GM12878 (cell line): ENCODE data around the gene USH2A. TPM values are rescaled to one million over a fixed set of nuclear protein-coding genes. Genes with fewer than 3 reads are reported as not detected.

Experiments used
- ATAC-seq: fragments of 200-7000 bp; cut with Tn5 transposase; 3 replicates; pipeline ENCODE4 v1.9.1; 2020; ENCODE audit warnings: mild to moderate bottlenecking, moderate library complexity
- BruUV-seq: library from RNA; stranded (reverse); fragments of 400-500 nt; replicated peaks from 2 replicates; lab custom pipeline; 2021; lab: Mats Ljungman, UMichigan
- CTCF ChIA-PET: fragments of 300-600 bp; sonication (Branson Sonifier 250); formaldehyde crosslinking; extraction: SDS; loops from one replicate; lab custom pipeline; 2021; ENCODE audit warnings: inconsistent platforms; lab: Yijun Ruan, JAX
- POLR2A ChIA-PET: fragments of 350-600 bp; formaldehyde crosslinking; extraction: SDS; loops from one replicate; lab custom pipeline; 2021; ENCODE audit warnings: inconsistent platforms; lab: Charles Lee
- RAD21 ChIA-PET: fragments of 300-600 bp; sonication (Branson Sonifier 250); formaldehyde crosslinking; loops from one replicate; lab custom pipeline; 2023; ENCODE audit warnings: antibody characterized with exemption; ENCODE audit not compliant: unreplicated experiment; lab: Charles Lee
- SMC1A ChIA-PET: fragments of 300-600 bp; sonication (Branson Sonifier 250); formaldehyde crosslinking; loops from one replicate; lab custom pipeline; 2023; ENCODE audit not compliant: unreplicated experiment, uncharacterized antibody; lab: Charles Lee
- DNase-seq: peaks from one replicate; pipeline ENCODE4 v3.0.0-alpha.2; 2011; ENCODE audit warnings: low read depth, low spot score
- FAIRE-seq: peaks from 3 replicates; lab custom pipeline; 2011; peaks lifted over from hg19 to GRCh38; lab: Jason Lieb, UNC
- H2AFZ ChIP-seq: 2 replicates; pipeline ENCODE4 v1.6.0; 2011; ENCODE audit warnings: low read depth, low read length, control low read depth; ENCODE audit not compliant: control insufficient read depth
- H3K27ac ChIP-seq: 2 replicates; pipeline ENCODE4 v1.5.1; 2011; ENCODE audit warnings: control low read depth; ENCODE audit not compliant: control insufficient read depth, insufficient read depth
- H3K27me3 ChIP-seq, 2 experiments: replicated peaks in 1 of 2; 2 replicates each; pipeline versions ENCODE4 v1.6.0 to v1.6.1; 2011; ENCODE audit warnings: low read length in 1 of 2; ENCODE audit not compliant: control insufficient read depth in 2 of 2, insufficient read depth in 2 of 2
- H3K36me3 ChIP-seq, 2 experiments: 2 replicates each; pipeline ENCODE4 v1.5.1; 2011; ENCODE audit warnings: low read length in 1 of 2; ENCODE audit not compliant: control insufficient read depth in 2 of 2, insufficient read depth in 2 of 2
- H3K4me1 ChIP-seq: 2 replicates; pipeline ENCODE4 v1.6.1; 2011; ENCODE audit warnings: mild to moderate bottlenecking, low read length, moderate library complexity, mixed read lengths; ENCODE audit not compliant: control insufficient read depth, insufficient read depth
- H3K4me2 ChIP-seq: 2 replicates; pipeline ENCODE4 v1.6.0; 2011; ENCODE audit warnings: control low read depth; ENCODE audit not compliant: control insufficient read depth, insufficient read depth
- H3K4me3 ChIP-seq: fragments of 200-600 bp; sonication (generic); 2 replicates; pipeline ENCODE4 v1.5.1; 2016
- H3K79me2 ChIP-seq: 2 replicates; pipeline ENCODE4 v1.6.0; 2011; ENCODE audit warnings: low read length; ENCODE audit not compliant: control insufficient read depth, insufficient read depth
- H3K9ac ChIP-seq: 2 replicates; pipeline ENCODE4 v1.8.0; 2011; ENCODE audit warnings: low read length, control low read depth, mixed read lengths; ENCODE audit not compliant: control insufficient read depth, insufficient read depth
- H3K9me3 ChIP-seq: replicated peaks from 3 replicates; pipeline ENCODE4 v1.5.1; 2011; ENCODE audit warnings: mild to moderate bottlenecking, low read length; ENCODE audit not compliant: control insufficient read depth, insufficient read depth
- H4K20me1 ChIP-seq: 2 replicates; pipeline ENCODE4 v1.6.0; 2011; ENCODE audit not compliant: control insufficient read depth, insufficient read depth
- BRCA1 ChIP-seq: IDR thresholded peaks from 2 replicates; pipeline ENCODE4 v1.6.1; 2011; ENCODE audit warnings: low read depth, low read length, improper control_type of control experiment
- IKZF2 ChIP-seq, 2 experiments: fragments of 450-650 bp; IDR thresholded peaks; 2 replicates each; pipeline ENCODE4 v1.6.1; 2017; ENCODE audit warnings: mild to moderate bottlenecking in 2 of 2, moderate library complexity in 2 of 2
- POU2F2 ChIP-seq: IDR thresholded peaks from 3 replicates; pipeline ENCODE4 v1.6.1; 2011; ENCODE audit warnings: low read depth, mild to moderate bottlenecking, low read length, borderline replicate concordance
- SMAD5 ChIP-seq: IDR thresholded peaks from 2 replicates; pipeline ENCODE4 v1.6.1; 2016; ENCODE audit warnings: antibody characterized with exemption, low read depth
- SMC3 ChIP-seq: IDR thresholded peaks from 2 replicates; pipeline ENCODE4 v1.6.1; 2011; ENCODE audit warnings: low read length, improper control_type of control experiment, borderline replicate concordance
- STAT1 ChIP-seq: fragments of 450-650 bp; conservative IDR thresholded peaks from 2 replicates; pipeline ENCODE4 v1.6.1; 2014; ENCODE audit warnings: antibody characterized with exemption, mild to moderate bottlenecking
- ZNF24 ChIP-seq: fragments of 450-650 bp; IDR thresholded peaks from 2 replicates; pipeline ENCODE4 v1.6.1; 2017; ENCODE audit warnings: antibody characterized with exemption, mild to moderate bottlenecking
- WGBS: methylation state at CpG from one replicate; pipeline ENCODE4 v1.1.6; 2016; ENCODE audit warnings: low lambda C conversion rate; ENCODE audit not compliant: insufficient replicate concordance, insufficient coverage; ENCODE audit errors: missing lambda C conversion rate; 5-methylcytosine and 5-hydroxymethylcytosine counted together
- in situ Hi-C: fragments of 300-500 bp; cut with MboI; formaldehyde crosslinking; loops from 9 replicates; pipeline ENCODE4 v1.14.3; 2018; ENCODE audit warnings: mixed read lengths
- intact Hi-C: fragments of 100-400 bp; cut with micrococcal nuclease; formaldehyde crosslinking; loops from one replicate; pipeline ENCODE4 v1.14.2; 2022; ENCODE audit not compliant: unreplicated experiment
- polyA plus RNA-seq, 11 experiments: library from polyadenylated mRNA; depleted of rRNA in 4 of 11; unstranded in 6 of 11; stranded (reverse) in 5 of 11; fragments of >200 nt; fragmentation: Nextera tagmentation in 4 of 11; fragmentation: Illumina TruSeq in 1 of 11; extraction: Ambion mirVana in 4 of 11; extraction: Trizol in 1 of 11; gene quantifications; 1 replicate in 1 of 11; 2 replicates in 10 of 11; pipeline versions ENCODE4 v1.2.1 to v1.2.3, GENCODE V29; 2011 to 2016; ENCODE audit warnings: inconsistent platforms in 2 of 11, missing spikeins in 2 of 11, low read depth in 1 of 11
- total RNA-seq, 4 experiments: library from RNA; depleted of rRNA in 3 of 4; stranded (reverse); fragments of >200 nt in 3 of 4; fragmentation: Illumina TruSeq in 1 of 4; extraction: Trizol in 1 of 4; gene quantifications; 2 replicates each; pipeline versions ENCODE4 v1.2.1 to v1.2.3, GENCODE V29; 2013 to 2021
- TF ChIP-seq, protein P1 (sequence below): IDR thresholded peaks from 2 replicates; pipeline ENCODE4 v1.6.1; 2012; ENCODE audit warnings: low read depth, low read length, improper control_type of control experiment
- TF ChIP-seq, protein P2 (sequence below): fragments of 450-650 bp; IDR thresholded peaks from 2 replicates; pipeline ENCODE4 v1.6.1; 2016; ENCODE audit warnings: mild to moderate bottlenecking

USH2A gene
- total and polyA plus RNA-seq, 10 of the 15 experiments (the other 5 are each of a cell fraction or from before 2014, with no cell fraction given), result under 0.01 to 0.20 (median 0.01) TPM; not detected in 2

DNA sequence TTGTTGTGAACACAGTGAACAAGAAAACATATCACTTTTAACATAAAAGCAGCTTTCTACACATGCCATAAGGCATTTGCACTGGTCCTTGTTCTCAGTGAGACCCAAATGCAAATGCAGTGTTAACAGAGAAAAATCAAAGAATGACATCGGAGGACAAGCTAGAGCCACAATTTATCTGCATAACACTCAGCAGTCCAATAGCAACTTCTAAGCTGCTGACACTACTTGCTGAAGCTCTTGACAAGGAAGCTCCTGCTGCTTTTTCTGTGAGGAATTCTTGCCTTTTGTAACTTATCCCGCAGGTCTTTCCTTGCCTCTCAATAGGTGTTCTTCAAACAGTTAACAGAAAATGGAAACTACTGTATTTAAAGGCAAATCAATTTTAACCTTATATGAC, 34.7 kb downstream of the USH2A start:
- no TSS peak for BruUV-seq
- CTCF ChIA-PET, result no interaction called here
- intact Hi-C loops, result no loop called here
- Histone ChIP-seq H3K4me3 (no peak overlapping the region), H4K20me1 (no peaks in the 10 kb centered on the region), H3K27me3 (no peaks in the 10 kb centered on the region), H3K79me2 (no peaks in the 10 kb centered on the region), H3K36me3 (no peaks in the 10 kb centered on the region), H3K4me1 (no peaks in the 10 kb centered on the region), H2AFZ (no peak overlapping the region), H3K9ac (no peak overlapping the region), H3K27ac (no peak overlapping the region), H3K9me3 (no peaks in the 10 kb centered on the region), H3K4me2 (no peak overlapping the region)
- DNase-seq (no peak), FAIRE-seq (no peak), ATAC-seq (no peak)
- in situ Hi-C loops, result no loop called here
- SMC1A ChIA-PET, result no interaction called here
- RAD21 ChIA-PET, result no interaction called here
- POLR2A ChIA-PET, result no interaction called here
- WGBS, result 35% methylated on average over 2 of the region's 2 CpGs
- TF ChIP-seq, protein P1, sequence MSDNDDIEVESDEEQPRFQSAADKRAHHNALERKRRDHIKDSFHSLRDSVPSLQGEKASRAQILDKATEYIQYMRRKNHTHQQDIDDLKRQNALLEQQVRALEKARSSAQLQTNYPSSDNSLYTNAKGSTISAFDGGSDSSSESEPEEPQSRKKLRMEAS, result no peak
- TF ChIP-seq, protein P2, sequence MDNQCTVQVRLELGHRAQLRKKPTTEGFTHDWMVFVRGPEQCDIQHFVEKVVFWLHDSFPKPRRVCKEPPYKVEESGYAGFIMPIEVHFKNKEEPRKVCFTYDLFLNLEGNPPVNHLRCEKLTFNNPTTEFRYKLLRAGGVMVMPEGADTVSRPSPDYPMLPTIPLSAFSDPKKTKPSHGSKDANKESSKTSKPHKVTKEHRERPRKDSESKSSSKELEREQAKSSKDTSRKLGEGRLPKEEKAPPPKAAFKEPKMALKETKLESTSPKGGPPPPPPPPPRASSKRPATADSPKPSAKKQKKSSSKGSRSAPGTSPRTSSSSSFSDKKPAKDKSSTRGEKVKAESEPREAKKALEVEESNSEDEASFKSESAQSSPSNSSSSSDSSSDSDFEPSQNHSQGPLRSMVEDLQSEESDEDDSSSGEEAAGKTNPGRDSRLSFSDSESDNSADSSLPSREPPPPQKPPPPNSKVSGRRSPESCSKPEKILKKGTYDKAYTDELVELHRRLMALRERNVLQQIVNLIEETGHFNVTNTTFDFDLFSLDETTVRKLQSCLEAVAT, result no peak
- TF ChIP-seq SMAD5, result no peak

DNA sequence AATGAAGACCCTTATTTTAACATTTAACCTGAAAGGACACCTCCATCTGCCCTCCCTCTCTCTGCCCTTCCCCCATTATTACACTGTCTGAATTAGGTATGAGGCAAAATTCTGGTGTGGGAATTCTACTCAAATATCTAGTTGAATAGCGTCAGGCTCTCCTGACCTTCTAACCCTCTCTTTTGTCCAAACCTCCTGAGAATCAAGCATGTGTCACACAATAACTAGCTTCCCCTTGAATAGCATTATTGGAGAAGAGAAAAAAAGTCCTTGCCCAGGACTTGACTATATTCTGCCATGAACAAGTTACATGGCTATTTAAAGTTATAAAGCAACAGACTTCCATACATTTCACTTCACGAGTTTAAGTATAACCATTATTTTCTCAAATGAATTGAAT, 35.5 kb downstream of the USH2A start:
- RAD21 ChIA-PET, result no interaction called here
- no peak for ATAC-seq
- H3K4me3 ChIP-seq, result no peak overlapping the region
- H3K27me3 ChIP-seq, result no peaks in the 10 kb centered on the region
- no peaks in the 10 kb centered on the region for H3K36me3 ChIP-seq
- no peaks in the 10 kb centered on the region for H3K9me3 ChIP-seq
- no peak overlapping the region for H3K4me2 ChIP-seq
- H3K9ac ChIP-seq, result no peak overlapping the region
- no TSS peak for BruUV-seq
- FAIRE-seq, result no peak
- H3K4me1 ChIP-seq, result no peaks in the 10 kb centered on the region
- POLR2A ChIA-PET, result no interaction called here
- intact Hi-C loops (no loop called here), in situ Hi-C loops (no loop called here)
- no peak for DNase-seq
- H3K79me2 ChIP-seq, result no peaks in the 10 kb centered on the region
- 62% methylated on average over 2 of the region's 2 CpGs for WGBS
- H2AFZ ChIP-seq, result no peak overlapping the region
- CTCF ChIA-PET, result no interaction called here
- no peak overlapping the region for H3K27ac ChIP-seq
- SMC1A ChIA-PET, result no interaction called here
- no peaks in the 10 kb centered on the region for H4K20me1 ChIP-seq
- TF ChIP-seq STAT1 (no peak), SMC3 (no peak), ZNF24 (no peak), POU2F2 (no peak), BRCA1 (no peak), IKZF2 (IDR thresholded peaks at IDR 0.05) (no peak)
- TF ChIP-seq, protein P2, result no peak
